Body of pancreas (tissue), 4 donors: ENCODE measurements around the gene IFT57.

Source experiments
- CTCF ChIP-seq, 7 experiments: fragments of 450-650 bp in 4 of 7; fragments of 200-600 bp in 3 of 7; sonication (generic) in 3 of 7; IDR thresholded peaks; one replicate each; pipeline ENCODE4 v1.5.1; 2016 to 2019; ENCODE audit warnings: antibody characterized with exemption in 7 of 7
- POLR2A ChIP-seq, 3 donors: fragments of 450-650 bp; IDR thresholded peaks; one replicate each; pipeline ENCODE4 v1.6.1; 2016; ENCODE audit warnings: antibody characterized with exemption in 3 of 3, mild to moderate bottlenecking in 2 of 3

- TF ChIP-seq CTCF (IDR thresholded peaks at IDR 0.05) (no peak), POLR2A (IDR thresholded peaks at IDR 0.05) (no peak)
Observed at GRCh38 chr3:108271626-108272025, 49.4 kb upstream of the IFT57 start.
